Activated T-cell treated with anti-CD3 and anti-CD28 coated beads, Interleukin-2, amount 50 U/mL, for 72 hours (primary cell): ENCODE results near the gene MYCL. TPM values are rescaled to one million over a fixed set of nuclear protein-coding genes. Genes with fewer than 3 reads are reported as not detected.

Source experiments
- ATAC-seq, 2 donors: fragments of 150-1000 bp; cut with Tn5 transposase; replicated peaks in 1 of 2; 2 replicates each; pipeline ENCODE4 v1.10.0; 2021; ENCODE audit warnings: moderate library complexity in 2 of 2, mild to moderate bottlenecking in 1 of 2
- DNase-seq, 2 donors: peaks; one replicate each; pipeline ENCODE4 v3.0.0; 2021 to 2022; ENCODE audit warnings: mixed read lengths in 1 of 2
- H3K27ac Mint-ChIP-seq: one replicate; pipeline ENCODE4 v1.8.0; 2022; ENCODE audit warnings: mild to moderate bottlenecking, moderate library complexity, mixed read lengths
- H3K27me3 Mint-ChIP-seq: one replicate; pipeline ENCODE4 v1.8.0; 2022; ENCODE audit warnings: low read depth, mixed read lengths
- H3K36me3 Mint-ChIP-seq, 2 donors: one replicate each; pipeline ENCODE4 v1.8.0; 2022; ENCODE audit warnings: mixed read lengths in 2 of 2, mild to moderate bottlenecking in 1 of 2; ENCODE audit not compliant: insufficient read depth in 2 of 2
- H3K4me1 Mint-ChIP-seq: one replicate; pipeline ENCODE4 v1.8.0; 2022; ENCODE audit warnings: low read depth, mixed read lengths
- H3K4me3 Mint-ChIP-seq, 2 donors: one replicate each; pipeline ENCODE4 v1.8.0; 2022; ENCODE audit warnings: mild to moderate bottlenecking in 2 of 2, mixed read lengths in 2 of 2, moderate library complexity in 2 of 2
- H3K9me3 Mint-ChIP-seq, 2 donors: one replicate each; pipeline ENCODE4 v1.8.0; 2022; ENCODE audit warnings: mixed read lengths in 2 of 2
- total RNA-seq, 2 donors: library from RNA; stranded (reverse); gene quantifications; one replicate each; pipeline ENCODE4 v1.2.3, GENCODE V29; 2022

MYCL gene
- total RNA-seq, 2 donors from 2014 or later = 0.30 to 0.70 TPM

DNA sequence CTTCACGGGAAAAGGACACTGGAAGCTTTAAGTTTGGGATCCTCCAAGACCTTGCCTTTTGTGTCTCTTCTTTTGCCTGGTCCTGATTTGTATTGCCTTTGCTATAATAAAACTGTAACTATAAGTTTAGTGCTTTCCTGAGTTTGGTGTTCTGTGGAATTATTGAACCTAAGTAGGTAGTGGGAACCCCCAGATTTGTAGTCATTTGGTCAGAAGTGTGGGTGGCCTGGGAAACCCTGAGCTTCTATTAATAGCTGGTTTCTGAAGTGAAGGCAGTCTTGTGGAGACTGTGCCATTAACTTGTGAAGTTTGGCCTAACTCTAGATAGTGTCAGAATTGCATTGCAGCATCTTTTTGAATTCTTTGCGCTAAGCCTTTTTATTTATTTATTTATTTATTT is 6.8 kb upstream of the MYCL start:
- H3K9me3 Mint-ChIP-seq = peaks cover 6 to 8% of the 10 kb centered on the region in 2 donors

DNA sequence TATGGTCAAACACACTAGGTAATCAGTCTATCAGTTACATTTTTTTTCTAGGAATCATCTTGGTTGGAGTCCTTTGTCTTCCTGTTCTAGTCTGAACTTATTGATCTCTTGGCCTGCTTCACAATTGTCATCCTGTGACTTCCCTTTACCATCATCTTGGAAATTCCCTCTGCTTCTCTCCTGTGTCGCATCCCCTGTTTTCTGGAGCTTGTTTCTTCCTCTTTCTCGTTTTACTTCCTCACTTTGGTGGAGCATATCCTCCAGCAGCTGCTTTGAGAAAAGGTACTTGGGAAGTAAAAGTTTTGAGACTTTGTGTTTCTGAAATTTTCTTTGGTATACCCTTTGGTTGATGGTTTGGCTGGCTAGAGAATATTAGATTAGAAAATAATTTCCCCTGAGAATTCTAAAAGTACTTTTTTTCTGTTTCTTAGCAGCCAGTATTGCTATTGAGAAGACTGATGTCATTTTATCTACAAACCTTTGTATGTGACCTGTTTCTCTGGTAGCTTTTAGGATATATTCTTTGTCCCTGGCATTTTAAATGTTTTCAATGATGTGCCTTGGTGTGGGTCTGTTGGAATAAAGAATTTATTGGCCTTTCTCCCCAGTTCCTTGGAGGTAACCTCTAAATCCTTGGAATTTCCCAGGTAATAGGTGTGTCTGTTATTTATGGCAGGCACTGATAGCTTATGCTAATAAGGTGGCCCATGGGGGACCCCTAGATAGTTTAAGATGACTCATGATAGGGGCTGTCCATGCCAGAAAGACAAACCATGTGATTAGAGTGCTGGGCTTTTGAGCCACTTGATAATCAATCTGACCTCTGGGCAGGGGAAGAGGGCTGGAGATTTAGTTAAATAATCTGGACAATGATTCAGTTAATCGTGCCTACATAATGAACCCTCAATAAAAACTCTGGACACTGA is 6.1 kb upstream of the MYCL start:
- Mint-ChIP-seq H3K4me1 (peaks cover 3% of the 10 kb centered on the region), H3K4me3 (no peak overlapping the region), H3K27me3 (peaks cover 61% of the 10 kb centered on the region), H3K27ac (no peak overlapping the region), H3K9me3 (peaks cover 6 to 8% of the 10 kb centered on the region in 2 donors), H3K36me3 (peaks cover 7 to 15% of the 10 kb centered on the region in 2 donors)
- DNase-seq (no peak), ATAC-seq (no peak)

More for the DNA sequence above, 6.8 kb upstream of the MYCL start:
- no peak overlapping the region for H3K4me3 Mint-ChIP-seq
- peaks cover 54% of the 10 kb centered on the region for H3K27me3 Mint-ChIP-seq
- H3K4me1 Mint-ChIP-seq = no peaks in the 10 kb centered on the region
- no peak overlapping the region for H3K27ac Mint-ChIP-seq
- H3K36me3 Mint-ChIP-seq = peaks cover 7 to 15% of the 10 kb centered on the region in 2 donors
- no peak for ATAC-seq
- no peak for DNase-seq

DNA sequence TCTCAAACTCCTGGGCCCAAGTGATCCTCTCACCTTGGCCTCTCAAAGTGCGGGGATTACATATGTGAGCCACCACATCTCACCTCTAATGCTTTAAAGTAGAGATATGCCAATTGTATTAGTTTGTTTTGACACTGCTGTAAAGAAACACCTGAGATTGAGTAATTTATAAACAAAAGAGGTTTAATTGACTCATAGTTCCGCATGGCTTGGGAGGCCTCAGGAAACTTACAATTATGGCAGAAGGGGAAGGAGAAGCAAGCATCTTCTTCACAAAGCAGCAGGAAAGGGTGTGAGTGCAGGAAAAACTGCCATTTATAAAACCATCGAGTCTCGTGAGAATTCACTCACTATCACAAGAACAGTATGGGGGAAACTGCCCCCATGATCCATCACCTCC is 3.5 kb upstream of the MYCL start:
- no peak for DNase-seq
- no peak for ATAC-seq

DNA sequence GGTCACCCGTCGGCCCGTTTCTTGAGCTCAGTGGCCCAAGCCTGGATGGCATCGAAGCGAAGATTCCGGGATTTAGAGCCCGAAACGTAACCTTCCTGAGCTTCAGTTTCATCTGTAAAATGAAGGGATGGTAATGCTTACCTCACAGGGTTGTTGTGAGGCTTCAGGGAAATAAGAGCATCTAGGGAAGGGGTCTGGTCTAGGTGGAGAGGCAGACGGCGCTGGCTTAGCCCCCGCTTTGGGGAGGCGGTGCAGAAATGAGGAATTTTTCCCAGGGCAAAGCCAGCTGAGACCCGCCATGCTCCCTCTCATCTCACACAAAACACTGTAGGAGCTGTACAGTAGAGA is 717 bp upstream of the MYCL start:
- Mint-ChIP-seq H3K36me3 (no peaks in the 10 kb centered on the region), H3K9me3 (peaks cover under 1% of the 10 kb centered on the region in 2 donors), H3K4me3 (peak overlapping the region; percentile 81 to 82), H3K27ac (no peak overlapping the region), H3K27me3 (peaks cover 82% of the 10 kb centered on the region), H3K4me1 (peaks cover 10% of the 10 kb centered on the region)
- DNase-seq (no peak), ATAC-seq (peak; percentile 2 to 3)

More for the DNA sequence above, 3.5 kb upstream of the MYCL start:
- H3K4me3 Mint-ChIP-seq = no peak overlapping the region
- H3K4me1 Mint-ChIP-seq = peaks cover 10% of the 10 kb centered on the region
- peaks cover 69% of the 10 kb centered on the region for H3K27me3 Mint-ChIP-seq
- peaks cover 7 to 15% of the 10 kb centered on the region in 2 donors for H3K36me3 Mint-ChIP-seq
- peaks cover 6 to 8% of the 10 kb centered on the region in 2 donors for H3K9me3 Mint-ChIP-seq
- H3K27ac Mint-ChIP-seq = no peak overlapping the region

DNA sequence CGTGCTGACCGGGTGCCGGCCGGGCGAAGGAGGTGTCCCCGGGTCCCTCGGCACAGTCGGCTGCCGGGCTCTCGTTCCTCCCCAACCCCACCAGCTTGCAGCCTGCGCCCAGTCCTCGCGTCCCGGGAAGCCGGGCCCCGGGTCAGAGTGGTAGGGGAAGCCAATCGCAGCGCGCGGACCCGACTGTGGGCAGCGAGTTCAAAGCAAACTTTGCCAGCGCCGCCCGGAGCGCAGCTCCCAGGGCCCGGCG is 328 bp downstream of the MYCL start:
- Mint-ChIP-seq H3K27ac (no peak overlapping the region), H3K4me3 (peak overlapping the region; percentile 53 to 55), H3K27me3 (peaks cover 80% of the 10 kb centered on the region), H3K9me3 (no peaks in the 10 kb centered on the region), H3K36me3 (no peaks in the 10 kb centered on the region), H3K4me1 (peaks cover 10% of the 10 kb centered on the region)
- ATAC-seq = no peak
- DNase-seq = no peak

DNA sequence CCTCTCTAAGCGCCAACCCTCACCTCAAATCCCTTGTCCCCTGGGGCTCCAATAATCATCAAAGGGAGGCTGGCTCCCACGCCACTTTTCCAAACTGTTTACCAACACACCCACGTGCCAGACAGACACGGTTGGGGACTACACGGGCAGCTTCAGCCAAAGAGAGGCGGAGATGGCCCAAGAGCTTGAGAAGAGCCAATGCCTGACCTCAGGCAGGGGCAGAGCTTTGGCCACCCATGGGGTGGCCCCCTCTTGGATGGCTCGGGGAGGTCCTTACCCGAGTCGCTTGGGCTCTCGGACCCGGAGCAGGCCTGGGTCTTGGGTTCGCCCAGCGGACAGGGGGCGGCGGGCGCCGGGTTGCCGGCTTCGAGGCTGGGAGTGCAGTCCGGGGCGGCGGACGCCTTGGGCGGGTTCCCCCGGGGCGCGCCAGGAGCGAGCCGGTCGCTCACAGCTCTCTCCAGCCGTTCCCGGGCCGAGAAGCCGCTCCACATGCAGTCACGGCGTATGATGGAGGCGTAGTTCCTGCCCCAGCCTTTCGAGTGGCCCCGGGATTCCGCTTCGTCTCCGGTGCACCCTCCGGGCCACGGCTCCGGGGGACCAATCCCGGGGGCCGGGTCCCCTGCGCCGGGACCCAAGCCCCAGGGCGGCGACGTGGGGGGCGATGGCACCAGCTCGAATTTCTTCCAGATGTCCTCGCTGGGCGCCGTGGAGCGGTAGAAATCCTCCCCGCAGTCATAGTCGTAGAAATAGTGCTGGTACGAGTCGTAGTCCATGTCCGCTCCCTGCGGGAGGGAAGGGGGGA is 854 bp downstream of the MYCL start:
- no peaks in the 10 kb centered on the region for H3K9me3 Mint-ChIP-seq
- peak in 1 of 2 donors; percentile 3 for ATAC-seq
- H3K36me3 Mint-ChIP-seq = no peaks in the 10 kb centered on the region
- peak overlapping the region; percentile 64 to 74 for H3K4me3 Mint-ChIP-seq
- H3K4me1 Mint-ChIP-seq = peaks cover 10% of the 10 kb centered on the region
- H3K27ac Mint-ChIP-seq = no peak overlapping the region
- peaks cover 76% of the 10 kb centered on the region for H3K27me3 Mint-ChIP-seq
- peak; percentile 10 to 14 for DNase-seq

DNA sequence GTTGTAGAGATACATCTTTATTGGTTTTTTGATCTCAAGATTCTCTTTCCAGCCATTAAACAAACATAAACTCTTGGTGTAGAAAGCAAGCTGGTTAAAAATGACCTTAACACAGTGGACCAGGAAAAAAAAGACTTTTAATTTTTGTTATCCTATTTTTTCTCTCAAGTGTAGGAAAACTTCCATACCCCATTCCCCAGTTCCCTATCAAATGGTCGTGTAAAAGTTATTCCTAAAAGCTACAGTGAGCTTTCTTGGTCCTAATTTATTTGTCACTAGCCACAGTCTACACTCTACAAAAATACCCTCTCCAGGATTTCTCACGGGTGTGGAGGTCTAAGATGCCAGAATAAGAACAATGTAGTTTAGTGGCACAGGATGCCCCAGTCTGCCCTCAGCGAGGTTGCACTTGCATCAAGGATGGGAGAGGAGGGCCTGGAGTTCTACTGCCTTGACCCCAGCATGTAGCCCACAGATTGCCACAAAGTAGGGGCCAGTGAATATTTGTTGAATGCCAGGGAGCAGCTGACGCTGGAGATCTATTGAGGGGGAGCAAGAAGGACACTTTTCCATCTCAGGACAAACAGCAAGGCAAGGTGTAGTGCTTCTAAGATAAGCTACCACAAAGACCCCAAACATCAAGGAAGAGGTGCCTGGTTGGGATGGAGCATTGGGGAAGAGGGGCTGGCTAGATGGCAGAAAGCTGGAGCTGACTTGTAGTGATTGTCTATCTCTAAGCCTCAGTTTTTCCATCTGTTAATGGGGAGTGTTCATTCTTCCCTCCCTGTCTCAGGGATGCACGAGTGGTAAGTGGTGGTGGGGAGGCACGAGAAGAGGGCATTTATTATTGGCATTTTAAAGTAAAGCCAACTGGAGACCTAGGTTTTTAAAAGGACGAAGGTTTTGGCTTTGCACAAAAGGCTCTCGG is 1.8 kb downstream of the MYCL start:
- H3K27me3 Mint-ChIP-seq = peaks cover 74% of the 10 kb centered on the region
- ATAC-seq (no peak), DNase-seq (no peak)
- peaks cover 10% of the 10 kb centered on the region for H3K4me1 Mint-ChIP-seq
- H3K36me3 Mint-ChIP-seq = no peaks in the 10 kb centered on the region
- H3K27ac Mint-ChIP-seq = no peak overlapping the region
- peak overlapping the region in 1 of 2 donors; percentile 29 for H3K4me3 Mint-ChIP-seq
- H3K9me3 Mint-ChIP-seq = no peaks in the 10 kb centered on the region

DNA sequence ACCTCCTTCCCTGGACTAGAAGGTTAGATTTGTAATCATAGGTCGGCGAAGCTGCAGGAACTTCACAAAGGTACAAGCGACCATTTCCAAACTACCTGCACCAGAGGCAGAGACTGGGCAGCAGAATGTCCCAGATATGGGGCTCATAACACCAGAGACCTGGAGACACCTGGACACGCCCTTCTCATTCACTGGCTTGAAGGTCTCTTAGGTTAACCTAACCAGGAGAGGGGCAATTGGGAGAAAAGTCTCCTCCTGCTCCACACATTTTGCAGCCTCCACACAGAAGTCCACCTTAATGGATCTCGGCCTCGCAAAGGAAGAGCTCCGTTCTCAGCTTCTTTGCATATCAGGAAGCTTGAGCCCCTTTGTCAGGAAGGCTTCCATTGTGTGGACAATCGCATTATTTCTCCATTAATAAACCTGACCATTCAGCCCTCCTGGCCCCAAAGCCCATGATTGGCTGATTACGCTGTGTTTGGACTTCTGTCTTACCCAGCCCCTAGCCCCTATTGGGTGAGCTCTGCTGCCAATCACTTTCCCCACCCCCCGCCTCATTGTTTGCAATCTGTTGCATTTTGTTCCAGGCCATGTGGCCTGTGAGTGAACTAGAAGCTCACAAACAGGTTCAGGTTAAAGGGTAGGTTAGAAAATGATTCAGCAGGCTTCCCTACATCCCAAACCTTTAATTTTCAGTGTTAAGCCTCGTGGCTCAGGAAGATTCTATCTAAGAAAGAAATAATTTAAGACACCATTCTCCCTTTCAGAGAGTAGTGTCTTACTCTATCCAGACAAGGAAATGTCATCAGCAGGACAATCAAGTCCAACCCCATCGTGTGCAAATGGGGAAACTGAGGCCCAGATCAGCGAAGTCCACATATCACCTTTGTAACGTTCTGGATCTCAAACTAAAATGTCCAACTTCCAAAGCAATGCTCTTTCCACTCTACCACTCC is 2.8 kb downstream of the MYCL start:
- Mint-ChIP-seq H3K36me3 (no peaks in the 10 kb centered on the region), H3K27me3 (peaks cover 77% of the 10 kb centered on the region)
- ATAC-seq = no peak

DNA sequence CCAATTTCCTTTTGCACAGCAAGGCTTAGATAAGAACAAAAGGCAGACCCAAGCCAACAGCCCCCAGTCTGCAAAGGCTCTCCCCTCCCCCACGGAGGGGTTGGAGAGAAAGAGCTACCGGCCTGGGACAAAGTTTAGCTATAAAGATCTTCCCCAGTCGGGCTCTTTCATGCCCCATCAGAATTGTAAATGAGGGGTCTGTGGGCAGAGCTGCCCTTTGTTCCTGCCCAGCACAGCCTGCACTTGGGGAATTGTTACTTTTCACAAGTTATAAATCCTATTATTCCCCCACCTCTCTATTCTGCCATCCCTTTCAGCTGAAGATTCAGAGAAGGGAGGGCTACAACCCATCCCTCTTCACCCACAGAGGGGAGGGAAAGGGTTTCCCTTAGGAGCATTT is 3.5 kb downstream of the MYCL start:
- no peak for ATAC-seq
- Mint-ChIP-seq H3K27me3 (peaks cover 77% of the 10 kb centered on the region), H3K4me1 (peaks cover 10% of the 10 kb centered on the region)

More for the DNA sequence above, 2.8 kb downstream of the MYCL start:
- H3K4me1 Mint-ChIP-seq = peaks cover 10% of the 10 kb centered on the region
- no peak for DNase-seq
- no peak overlapping the region for H3K4me3 Mint-ChIP-seq
- H3K9me3 Mint-ChIP-seq = no peaks in the 10 kb centered on the region
- H3K27ac Mint-ChIP-seq = no peak overlapping the region

DNA sequence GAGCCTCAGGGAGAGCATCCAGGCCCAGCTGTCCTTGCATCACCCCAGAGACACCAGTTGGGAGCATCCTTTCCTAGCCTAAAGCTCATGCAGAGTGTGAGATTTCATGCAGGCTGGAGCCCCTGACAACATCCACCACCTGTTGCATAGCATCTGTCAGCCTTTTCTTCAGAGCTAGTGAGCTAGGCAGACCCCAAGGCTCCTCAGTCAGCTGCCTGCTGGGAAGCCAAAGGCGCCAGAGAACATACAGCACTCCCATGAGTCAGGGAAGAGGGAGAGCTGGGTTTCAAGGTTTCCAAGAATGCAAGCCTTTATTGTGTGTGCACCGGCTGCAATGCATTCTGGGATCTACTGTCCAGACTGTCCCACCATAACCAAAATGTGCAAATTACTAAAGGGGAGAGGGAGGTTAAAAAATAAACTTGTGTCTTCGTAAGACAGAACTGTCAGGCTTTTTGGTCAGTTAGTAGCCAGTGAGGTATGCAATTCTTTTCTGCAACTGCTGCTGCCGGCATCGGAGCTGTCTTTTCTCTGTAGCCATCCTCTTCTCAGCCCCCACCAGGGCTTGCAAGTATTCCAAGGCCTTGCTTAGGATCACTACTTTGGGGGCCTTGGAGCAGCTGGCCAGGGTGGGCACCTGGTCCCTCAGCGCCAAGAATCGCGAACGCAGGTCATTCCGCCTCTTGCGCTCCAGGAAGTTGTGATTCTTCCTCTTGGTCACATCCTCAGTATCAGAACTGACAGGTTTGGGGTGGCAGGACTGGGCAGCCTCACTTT is 4.6 kb downstream of the MYCL start:
- Mint-ChIP-seq H3K27me3 (peaks cover 74% of the 10 kb centered on the region), H3K4me3 (no peak overlapping the region)

More for the DNA sequence above, 3.5 kb downstream of the MYCL start:
- Mint-ChIP-seq H3K9me3 (no peaks in the 10 kb centered on the region), H3K36me3 (no peaks in the 10 kb centered on the region), H3K27ac (no peak overlapping the region), H3K4me3 (no peak overlapping the region)
- no peak for DNase-seq

DNA sequence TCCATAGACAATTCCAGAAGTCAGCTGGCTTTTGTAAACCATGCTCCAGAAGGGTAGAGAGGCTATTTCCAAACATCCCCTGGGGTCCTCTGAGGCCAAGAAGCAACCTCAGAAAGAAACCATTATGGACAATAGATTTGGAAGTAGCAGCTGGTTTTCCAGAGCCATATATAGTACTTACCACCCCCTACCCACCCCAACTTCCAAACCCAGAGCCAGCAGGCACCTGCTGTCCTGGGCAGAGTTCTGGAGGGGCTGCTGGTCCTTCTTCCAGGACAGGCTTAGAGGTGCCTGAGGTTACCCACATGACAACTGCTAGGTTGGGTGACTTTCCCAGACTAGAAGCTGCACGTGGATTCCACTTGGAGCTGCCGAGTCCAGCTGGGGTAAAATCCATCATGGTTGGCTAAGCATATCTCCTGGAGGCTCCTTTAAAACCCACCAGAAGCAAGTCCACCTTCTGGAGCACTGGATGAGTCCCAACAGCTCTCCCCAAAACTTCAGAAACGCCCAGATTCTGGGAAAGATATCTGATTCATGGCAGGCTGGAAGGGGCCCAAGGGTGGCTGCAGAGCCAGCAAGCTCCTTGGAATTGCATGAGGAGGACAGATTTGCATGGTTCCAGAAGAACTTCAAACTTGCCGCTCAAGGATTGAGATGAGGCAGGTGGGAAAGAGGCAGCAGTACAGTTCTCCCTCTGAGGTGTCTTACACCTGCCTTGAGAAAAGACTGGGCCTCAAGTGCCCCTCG is 5.8 kb downstream of the MYCL start:
- H3K4me1 Mint-ChIP-seq = no peaks in the 10 kb centered on the region
- no peak overlapping the region for H3K27ac Mint-ChIP-seq
- H3K36me3 Mint-ChIP-seq = no peaks in the 10 kb centered on the region
- no peak overlapping the region for H3K4me3 Mint-ChIP-seq
- no peaks in the 10 kb centered on the region for H3K9me3 Mint-ChIP-seq
- peaks cover 74% of the 10 kb centered on the region for H3K27me3 Mint-ChIP-seq
- no peak for ATAC-seq
- no peak for DNase-seq

More for the DNA sequence above, 4.6 kb downstream of the MYCL start:
- DNase-seq (no peak), ATAC-seq (no peak)
- H3K9me3 Mint-ChIP-seq = no peaks in the 10 kb centered on the region
- H3K36me3 Mint-ChIP-seq = no peaks in the 10 kb centered on the region
- no peak overlapping the region for H3K27ac Mint-ChIP-seq
- H3K4me1 Mint-ChIP-seq = no peaks in the 10 kb centered on the region
